Chondrocyte (in vitro differentiated cells): Measurements from ENCODE around the gene ESYT1. TPM values are rescaled to one million over a fixed set of nuclear protein-coding genes. Genes with fewer than 3 reads are reported as not detected.

Experiments
- DNase-seq: peaks from one replicate; pipeline ENCODE4 v3.0.0; 2021; ENCODE audit warnings: mixed read lengths, low spot score
- H3K27ac Mint-ChIP-seq: one replicate; pipeline ENCODE4 v1.8.0; 2021; ENCODE audit warnings: mild to moderate bottlenecking, moderate library complexity, mixed read lengths; ENCODE audit not compliant: unreplicated experiment
- H3K27me3 Mint-ChIP-seq: 2 replicates; pipeline ENCODE4 v1.8.0; 2021; ENCODE audit warnings: low read depth, mixed read lengths
- H3K36me3 Mint-ChIP-seq: 2 replicates; pipeline ENCODE4 v1.8.0; 2021; ENCODE audit warnings: low read depth, mixed read lengths
- H3K4me1 Mint-ChIP-seq: 2 replicates; pipeline ENCODE4 v1.8.0; 2021; ENCODE audit warnings: low read depth, mild to moderate bottlenecking, mixed read lengths
- H3K4me3 Mint-ChIP-seq: one replicate; pipeline ENCODE4 v1.8.0; 2021; ENCODE audit warnings: mild to moderate bottlenecking, moderate library complexity, mixed read lengths; ENCODE audit not compliant: unreplicated experiment
- H3K9me3 Mint-ChIP-seq: 2 replicates; pipeline ENCODE4 v1.8.0; 2021; ENCODE audit warnings: low read depth, mixed read lengths
- CTCF ChIP-seq: fragments of 200-600 bp; sonication (generic); IDR thresholded peaks from 2 replicates; pipeline ENCODE4 v1.5.0; 2021; ENCODE audit warnings: antibody characterized with exemption, mild to moderate bottlenecking, moderate library complexity
- total RNA-seq: library from RNA; stranded (reverse); gene quantifications from 3 replicates; pipeline ENCODE4 v1.2.1, GENCODE V29; 2021

The ESYT1 gene
- total RNA-seq, 1 donor from 2014 or later: 155 TPM

- no peak for TF ChIP-seq CTCF
- H3K9me3 Mint-ChIP-seq: no peaks in the 10 kb centered on the region
- no peak overlapping the region for H3K4me3 Mint-ChIP-seq
- H3K36me3 Mint-ChIP-seq: no peaks in the 10 kb centered on the region
- no peak for DNase-seq
- peaks cover 11% of the 10 kb centered on the region for H3K4me1 Mint-ChIP-seq
- H3K27ac Mint-ChIP-seq: no peak overlapping the region
- peaks cover 15% of the 10 kb centered on the region for H3K27me3 Mint-ChIP-seq
Measured at GRCh38 chr12:56099787-56100186, 28.3 kb upstream of the ESYT1 start.

GRCh38 chr12:56101045-56101444, 27.0 kb upstream of the ESYT1 start:
- H3K4me3 Mint-ChIP-seq: no peak overlapping the region
- H3K27me3 Mint-ChIP-seq: peaks cover 12% of the 10 kb centered on the region
- peaks cover 20% of the 10 kb centered on the region for H3K4me1 Mint-ChIP-seq
- no peak overlapping the region for H3K27ac Mint-ChIP-seq
- no peak for TF ChIP-seq CTCF
- DNase-seq: no peak
- no peaks in the 10 kb centered on the region for H3K36me3 Mint-ChIP-seq
- H3K9me3 Mint-ChIP-seq: no peaks in the 10 kb centered on the region

- H3K4me3 Mint-ChIP-seq: no peak overlapping the region
- H3K27ac Mint-ChIP-seq: no peak overlapping the region
- peaks cover 27% of the 10 kb centered on the region for H3K4me1 Mint-ChIP-seq
- H3K36me3 Mint-ChIP-seq: peaks cover 1% of the 10 kb centered on the region
- TF ChIP-seq CTCF: no peak
- H3K9me3 Mint-ChIP-seq: no peaks in the 10 kb centered on the region
- peaks cover 3% of the 10 kb centered on the region for H3K27me3 Mint-ChIP-seq
- DNase-seq: no peak
Measured at GRCh38 chr12:56102683-56103065, 25.4 kb upstream of the ESYT1 start.

- no peak for TF ChIP-seq CTCF
- Mint-ChIP-seq H3K36me3 (peaks cover 3% of the 10 kb centered on the region), H3K27ac (no peak overlapping the region), H3K4me1 (peaks cover 27% of the 10 kb centered on the region), H3K27me3 (no peaks in the 10 kb centered on the region), H3K4me3 (peak overlapping the region; percentile 99), H3K9me3 (no peaks in the 10 kb centered on the region)
- DNase-seq: no peak
Measured at GRCh38 chr12:56103066-56103711, 24.9 kb upstream of the ESYT1 start.

- Mint-ChIP-seq H3K36me3 (peaks cover 5% of the 10 kb centered on the region), H3K9me3 (no peaks in the 10 kb centered on the region), H3K27me3 (no peaks in the 10 kb centered on the region), H3K27ac (peak overlapping the region; percentile 94), H3K4me1 (peaks cover 27% of the 10 kb centered on the region), H3K4me3 (peak overlapping the region; percentile 99)
- TF ChIP-seq CTCF: no peak
- no peak for DNase-seq
Measured at GRCh38 chr12:56103823-56104108, 24.3 kb upstream of the ESYT1 start.
